ENCODE results near the gene KIF20A.

DNA sequence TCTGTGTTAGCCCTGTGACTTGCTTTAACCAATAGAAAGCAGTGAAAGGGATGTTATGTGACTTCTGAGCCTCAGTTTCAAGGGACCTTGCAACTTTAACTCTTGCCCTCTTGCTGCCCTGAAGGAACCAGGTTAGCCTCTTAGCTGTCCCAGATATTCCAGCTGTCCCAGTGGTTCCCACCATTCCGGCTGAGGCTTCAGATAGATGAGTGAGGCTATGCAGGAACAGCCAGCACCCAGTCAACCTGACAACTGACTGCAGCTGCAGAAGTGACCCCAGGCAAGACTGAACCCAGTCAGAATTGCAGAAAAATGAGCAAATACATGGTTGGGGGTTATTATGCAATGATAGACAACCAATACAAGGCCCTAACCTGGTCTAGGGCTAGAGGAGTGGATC lies 44.6 kb downstream of the KIF20A start:
- TF ChIP-seq, protein P1, sequence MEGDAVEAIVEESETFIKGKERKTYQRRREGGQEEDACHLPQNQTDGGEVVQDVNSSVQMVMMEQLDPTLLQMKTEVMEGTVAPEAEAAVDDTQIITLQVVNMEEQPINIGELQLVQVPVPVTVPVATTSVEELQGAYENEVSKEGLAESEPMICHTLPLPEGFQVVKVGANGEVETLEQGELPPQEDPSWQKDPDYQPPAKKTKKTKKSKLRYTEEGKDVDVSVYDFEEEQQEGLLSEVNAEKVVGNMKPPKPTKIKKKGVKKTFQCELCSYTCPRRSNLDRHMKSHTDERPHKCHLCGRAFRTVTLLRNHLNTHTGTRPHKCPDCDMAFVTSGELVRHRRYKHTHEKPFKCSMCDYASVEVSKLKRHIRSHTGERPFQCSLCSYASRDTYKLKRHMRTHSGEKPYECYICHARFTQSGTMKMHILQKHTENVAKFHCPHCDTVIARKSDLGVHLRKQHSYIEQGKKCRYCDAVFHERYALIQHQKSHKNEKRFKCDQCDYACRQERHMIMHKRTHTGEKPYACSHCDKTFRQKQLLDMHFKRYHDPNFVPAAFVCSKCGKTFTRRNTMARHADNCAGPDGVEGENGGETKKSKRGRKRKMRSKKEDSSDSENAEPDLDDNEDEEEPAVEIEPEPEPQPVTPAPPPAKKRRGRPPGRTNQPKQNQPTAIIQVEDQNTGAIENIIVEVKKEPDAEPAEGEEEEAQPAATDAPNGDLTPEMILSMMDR (IDR thresholded peaks at IDR 0.05; ENCODE audit: low read depth, low read length) = no peak
- TF ChIP-seq POLR2A (IDR thresholded peaks at IDR 0.05; ENCODE audit: extremely low read depth, insufficient read length) = no peak
- TF ChIP-seq, protein P2, sequence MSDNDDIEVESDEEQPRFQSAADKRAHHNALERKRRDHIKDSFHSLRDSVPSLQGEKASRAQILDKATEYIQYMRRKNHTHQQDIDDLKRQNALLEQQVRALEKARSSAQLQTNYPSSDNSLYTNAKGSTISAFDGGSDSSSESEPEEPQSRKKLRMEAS (IDR thresholded peaks at IDR 0.05; ENCODE audit: low read depth, low read length) = no peak
